ENCODE data around the gene USP26.

- TF ChIP-seq CTCF (conservative IDR thresholded peaks at IDR 0.05), result no peak
- no peak for TF ChIP-seq ZFX (IDR thresholded peaks at IDR 0.05)
Measured at GRCh38 chrX:133007458-133007857, 89.5 kb downstream of the USP26 start.

Data from C4-2B (cell line).